GM10847 (cell line): ENCODE results near the gene CAPN9.

Experiments
- POLR2A ChIP-seq: IDR thresholded peaks from 2 replicates; pipeline ENCODE4 v1.6.1; 2011; ENCODE audit not compliant: insufficient read length; ENCODE audit errors: extremely low read depth

The CAPN9 gene

DNA sequence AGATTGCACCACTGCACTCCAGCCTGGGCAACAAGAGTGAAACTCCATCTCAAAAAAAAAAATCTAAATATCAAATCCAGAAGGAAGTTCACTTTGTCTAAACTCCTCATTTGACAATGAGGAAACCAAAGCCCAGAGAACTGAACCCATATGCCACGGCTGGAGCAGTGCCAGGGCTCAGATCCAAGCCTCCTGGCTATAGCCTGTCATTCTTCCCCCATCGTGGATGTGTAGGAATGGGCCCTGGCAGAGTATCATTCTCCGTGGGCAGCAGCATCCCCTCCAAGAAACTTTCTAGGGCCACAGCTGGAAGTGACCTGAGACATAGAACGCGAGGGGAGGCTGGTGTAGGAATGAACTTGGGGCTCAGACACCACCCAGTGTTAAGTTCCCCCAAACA is 47.2 kb downstream of the CAPN9 start:
- no peak for TF ChIP-seq POLR2A

DNA sequence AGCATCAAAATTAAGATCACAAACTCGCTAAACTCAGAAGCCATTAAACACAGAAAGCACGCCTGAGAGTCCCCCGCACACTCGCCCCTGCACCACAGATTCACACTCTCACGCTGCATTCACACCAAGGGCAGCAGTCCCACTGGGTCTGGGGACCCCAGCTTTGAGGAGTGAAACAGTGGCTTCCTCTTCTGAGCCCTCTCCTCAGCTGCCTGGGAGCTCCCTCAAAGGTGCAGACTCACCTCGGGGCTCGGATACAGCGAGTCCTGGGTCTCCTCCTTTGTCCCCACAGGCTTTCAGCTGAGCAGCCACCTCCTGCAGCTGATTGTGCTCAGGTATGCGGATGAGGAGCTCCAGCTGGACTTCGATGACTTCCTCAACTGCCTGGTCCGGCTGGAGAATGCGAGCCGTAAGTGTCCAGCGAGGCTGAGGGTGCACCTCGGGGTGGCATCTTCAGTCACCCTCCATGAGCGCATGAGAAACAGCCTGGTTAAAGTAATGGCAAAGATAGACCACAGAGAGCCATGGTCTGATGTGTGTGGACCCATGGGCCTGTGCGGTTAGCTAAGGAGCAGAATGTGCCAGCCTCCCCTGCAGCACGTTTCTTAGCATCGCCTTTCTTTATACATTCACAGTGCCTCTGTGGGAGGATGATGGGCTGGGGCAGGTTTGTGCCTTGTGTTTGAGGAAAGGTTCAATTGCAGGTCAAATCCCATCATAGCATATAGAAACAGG is 47.9 kb downstream of the CAPN9 start:
- no peak for TF ChIP-seq POLR2A

DNA sequence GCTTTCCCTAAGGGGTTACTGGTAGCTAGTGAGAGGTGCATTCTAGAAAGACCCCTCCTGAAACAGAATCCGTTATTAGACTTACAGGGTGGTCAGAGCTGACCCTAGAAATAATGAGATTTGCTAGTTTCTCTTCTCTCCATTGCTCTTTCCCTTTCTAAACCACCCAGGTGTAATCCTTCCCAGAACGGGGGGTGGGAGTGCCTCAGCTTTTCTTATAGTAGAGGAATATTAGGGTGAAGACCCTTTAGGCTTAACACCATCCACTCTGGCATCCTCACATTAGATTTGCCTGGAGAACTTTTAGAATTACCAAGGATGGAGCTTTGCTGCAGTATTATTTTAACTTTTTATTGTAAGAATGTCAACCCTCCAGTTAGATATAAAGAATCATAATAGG is 49.4 kb downstream of the CAPN9 start:
- TF ChIP-seq POLR2A: no peak

DNA sequence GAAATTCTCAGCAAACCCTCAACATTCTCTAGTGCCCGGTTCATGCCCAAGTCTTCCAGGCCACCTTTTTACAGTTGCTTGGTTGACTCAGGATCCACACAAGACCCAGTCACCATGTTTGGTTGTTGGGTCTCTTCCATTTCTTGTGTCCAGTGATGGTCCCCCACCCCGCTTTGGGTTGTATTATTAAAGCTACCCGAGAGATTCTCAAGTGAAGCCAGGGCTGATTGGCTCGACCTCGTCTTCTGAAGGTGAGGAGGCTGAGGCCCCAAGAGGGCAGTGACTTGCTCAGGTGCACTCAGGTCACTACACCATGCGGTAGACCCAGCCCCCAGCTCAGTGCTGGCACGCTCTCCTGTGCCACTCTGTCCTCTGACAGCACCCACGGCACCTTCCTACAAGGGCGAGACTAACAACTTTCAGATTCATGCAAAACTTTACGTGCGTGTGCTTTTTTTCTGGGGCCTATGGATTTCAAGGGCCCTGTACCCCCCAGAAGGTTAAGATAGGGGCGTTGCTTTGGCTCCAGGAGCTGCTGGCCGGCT is 50.3 kb downstream of the CAPN9 start:
- TF ChIP-seq POLR2A: no peak

DNA sequence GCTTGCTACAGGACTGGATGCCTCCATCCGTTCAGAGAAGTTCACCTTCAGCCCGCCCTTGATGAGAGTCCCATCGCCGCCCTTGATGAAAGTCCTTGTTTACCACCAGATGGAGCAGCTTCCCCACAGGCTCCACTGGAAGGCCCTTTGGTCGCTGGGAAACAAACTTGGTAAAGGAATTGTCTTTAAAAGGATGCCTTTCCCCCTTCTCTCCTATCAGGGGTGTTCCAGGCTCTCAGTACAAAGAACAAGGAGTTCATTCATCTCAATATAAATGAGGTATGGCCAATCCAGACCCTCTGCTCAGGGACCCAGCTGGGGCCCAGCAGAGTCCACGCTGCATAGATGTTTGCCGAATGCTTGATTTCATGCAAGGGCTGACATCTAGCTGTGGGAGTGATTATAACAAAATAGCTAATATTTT is 50.8 kb downstream of the CAPN9 start:
- TF ChIP-seq POLR2A: no peak

DNA sequence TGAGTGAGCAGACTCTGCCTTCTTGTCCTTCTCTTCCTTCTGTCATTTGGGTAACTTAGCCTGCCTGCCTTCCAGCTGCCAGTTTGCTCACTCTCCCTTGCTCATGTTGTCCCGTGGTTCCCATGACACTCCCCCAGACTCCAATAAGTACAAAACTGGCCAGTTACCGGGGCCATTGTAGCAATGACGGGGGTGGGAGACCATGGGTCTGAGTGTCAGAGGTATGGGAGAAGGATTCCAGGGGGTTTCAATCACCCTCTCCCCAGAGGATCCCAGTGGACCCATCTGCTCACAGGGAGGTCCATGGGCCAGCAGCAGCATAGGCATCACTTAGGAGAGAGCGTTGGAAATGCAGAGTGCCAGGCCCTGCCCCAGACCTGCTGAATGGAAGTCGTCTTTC is 51.3 kb downstream of the CAPN9 start:
- no peak for TF ChIP-seq POLR2A

DNA sequence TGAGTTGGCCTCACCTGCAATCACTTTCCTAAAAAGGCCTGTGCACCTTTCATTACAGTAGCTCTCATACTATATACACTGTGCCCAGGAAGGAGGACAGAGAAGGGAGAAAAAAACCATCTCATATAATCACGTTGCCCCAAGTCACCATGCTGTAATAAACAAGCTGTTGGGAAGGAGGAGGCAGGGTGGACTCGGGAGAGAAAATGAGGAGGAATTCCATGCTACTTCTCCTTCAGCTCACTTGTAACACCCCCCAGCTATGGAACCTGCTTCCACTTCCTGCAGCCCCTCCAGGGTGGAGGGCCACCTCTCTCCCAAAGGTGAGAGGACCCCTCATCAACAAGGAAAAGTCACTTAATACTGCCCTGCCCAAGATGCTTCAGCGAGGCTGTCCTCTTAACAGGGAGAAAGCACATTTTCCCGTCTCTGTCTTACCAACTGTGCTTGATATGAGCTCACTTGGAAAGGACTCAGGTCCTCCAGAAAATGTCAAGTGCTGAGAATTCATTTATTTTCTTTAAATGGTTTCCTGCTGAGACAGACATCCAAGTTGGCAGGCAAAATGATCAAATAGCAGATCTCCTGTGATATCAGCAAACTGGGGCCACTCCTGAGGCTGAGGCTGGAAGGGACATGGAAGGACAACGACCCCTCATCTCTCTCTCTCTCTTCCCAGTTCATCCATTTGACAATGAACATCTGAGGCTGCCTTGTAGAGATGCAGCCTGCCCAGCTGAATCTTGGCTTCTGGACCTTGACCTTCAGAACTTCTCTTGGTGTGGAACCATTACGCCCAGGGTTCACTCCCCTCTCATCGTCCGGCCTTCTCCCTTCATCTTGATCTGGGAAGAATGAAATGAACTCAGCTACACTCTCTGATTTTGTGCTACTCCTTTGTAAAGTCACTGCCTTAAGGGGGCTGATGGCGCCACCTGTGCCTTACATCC is 54.0 kb downstream of the CAPN9 start:
- TF ChIP-seq POLR2A: no peak

DNA sequence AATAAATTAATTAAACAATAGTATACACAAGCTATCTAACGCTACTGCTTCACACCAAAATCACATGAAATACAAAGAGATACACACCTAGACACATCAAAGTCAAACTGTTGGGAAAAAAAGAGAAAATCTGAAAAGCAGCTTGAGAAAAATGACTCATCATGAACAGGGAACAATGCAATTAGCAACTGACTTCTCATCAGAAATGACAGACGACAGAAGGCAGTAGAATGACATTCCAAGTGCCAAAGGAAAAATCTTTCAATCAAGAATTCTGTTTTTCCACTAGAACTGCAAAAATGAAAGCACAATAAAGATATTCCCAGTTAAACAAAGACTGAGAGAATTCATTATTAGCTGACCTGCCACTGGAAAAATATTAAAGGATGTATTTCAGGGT is 57.2 kb downstream of the CAPN9 start:
- no peak for TF ChIP-seq POLR2A

DNA sequence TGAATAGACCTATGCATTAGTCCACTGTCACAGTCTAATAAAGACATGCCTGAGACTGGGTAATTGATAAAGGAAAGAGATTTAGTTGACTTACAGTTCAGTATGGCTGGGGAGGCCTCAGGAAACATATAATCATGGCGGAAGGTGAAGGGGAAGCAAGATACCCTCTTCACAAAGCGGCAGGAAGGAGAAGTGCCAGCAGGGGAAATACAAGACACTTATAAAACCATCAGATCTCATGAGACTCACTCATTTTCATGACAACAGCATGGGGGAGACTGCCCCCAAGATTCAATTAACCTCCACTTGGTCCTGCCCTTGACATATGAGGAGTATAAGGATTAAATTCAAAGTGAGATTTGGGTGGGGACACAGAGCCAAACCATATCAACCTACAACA is 59.4 kb downstream of the CAPN9 start:
- TF ChIP-seq POLR2A: no peak

DNA sequence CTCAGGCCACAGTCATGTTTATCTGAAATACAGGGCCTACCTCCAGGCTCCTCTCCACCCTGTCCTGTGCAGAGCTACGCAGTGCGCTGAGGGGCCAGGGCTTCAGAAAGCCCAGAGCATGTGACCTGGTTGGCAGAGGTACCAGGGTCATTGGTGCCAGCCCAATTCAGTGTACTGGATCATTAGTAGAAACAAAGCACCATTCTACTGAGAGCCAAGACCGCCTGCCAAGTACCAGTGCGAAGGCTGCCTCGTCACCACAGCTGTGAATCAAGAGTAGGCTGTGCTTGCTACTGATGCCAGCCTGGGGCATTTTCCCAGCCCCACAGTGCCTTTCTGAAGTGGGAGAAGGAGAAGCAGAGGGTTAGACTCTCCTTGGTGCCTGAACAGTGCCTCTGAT is 59.8 kb downstream of the CAPN9 start:
- TF ChIP-seq POLR2A: no peak

DNA sequence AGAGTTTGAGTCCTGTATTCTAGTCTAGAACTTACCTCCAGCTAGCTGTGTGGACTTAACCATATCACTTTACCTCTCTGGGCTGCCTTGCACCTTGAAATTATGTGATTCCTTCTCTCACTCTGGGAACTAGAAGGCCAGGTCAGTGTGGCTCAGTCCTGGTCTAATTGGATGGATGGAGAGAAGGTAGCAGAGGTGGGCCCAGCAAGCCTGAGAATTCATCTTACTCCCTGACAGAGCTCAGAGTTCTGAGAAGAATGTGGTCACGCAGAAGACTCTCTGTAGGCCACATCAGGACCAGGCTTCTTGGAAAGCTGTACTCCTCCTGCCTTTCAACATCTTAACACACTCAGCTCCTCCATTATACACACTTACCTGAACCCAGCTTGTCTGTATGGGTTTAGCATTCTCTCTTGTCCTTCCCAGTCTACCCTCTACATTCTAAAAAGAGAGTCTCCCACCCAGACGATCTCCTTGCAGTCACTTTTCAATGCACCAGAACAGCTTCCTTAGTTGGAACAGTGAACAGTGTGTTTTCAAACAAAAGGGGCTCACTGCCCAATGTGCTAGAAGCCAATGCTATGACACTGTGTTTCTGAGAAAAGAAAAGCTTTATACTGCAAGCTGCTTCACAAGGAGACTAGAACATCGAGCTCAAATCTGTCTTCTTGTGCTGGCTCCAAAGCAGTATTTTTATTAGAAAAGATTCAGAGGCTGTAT is 60.5 kb downstream of the CAPN9 start:
- TF ChIP-seq POLR2A: no peak

DNA sequence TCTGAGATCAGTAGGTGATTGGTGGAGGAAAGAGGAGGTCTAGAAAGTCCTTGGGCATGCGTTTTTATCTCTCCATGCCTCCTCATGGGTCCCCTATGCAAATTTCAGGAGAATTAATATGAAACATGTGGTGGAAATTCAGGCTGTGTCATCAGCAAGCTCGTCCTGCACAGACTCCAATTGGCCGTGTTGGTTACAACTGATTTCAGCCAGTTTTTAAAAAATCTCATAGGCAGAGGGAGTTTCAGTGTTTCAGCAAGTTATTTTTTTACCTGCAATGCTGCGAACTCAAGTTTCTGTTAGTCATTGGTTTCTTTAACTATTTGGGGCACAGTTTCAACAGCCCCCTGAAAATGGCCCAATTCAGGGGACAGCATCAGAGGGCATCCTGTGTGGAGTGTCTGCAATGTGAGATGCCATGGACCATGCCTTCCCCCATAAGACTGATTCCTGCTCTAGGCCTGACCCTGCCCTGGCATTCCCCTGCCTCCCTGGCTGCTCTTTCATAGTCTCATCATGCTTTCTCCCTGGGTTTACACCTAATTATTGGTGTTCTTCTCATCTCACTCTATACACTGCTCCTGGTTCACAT is 61.2 kb downstream of the CAPN9 start:
- TF ChIP-seq POLR2A: no peak

DNA sequence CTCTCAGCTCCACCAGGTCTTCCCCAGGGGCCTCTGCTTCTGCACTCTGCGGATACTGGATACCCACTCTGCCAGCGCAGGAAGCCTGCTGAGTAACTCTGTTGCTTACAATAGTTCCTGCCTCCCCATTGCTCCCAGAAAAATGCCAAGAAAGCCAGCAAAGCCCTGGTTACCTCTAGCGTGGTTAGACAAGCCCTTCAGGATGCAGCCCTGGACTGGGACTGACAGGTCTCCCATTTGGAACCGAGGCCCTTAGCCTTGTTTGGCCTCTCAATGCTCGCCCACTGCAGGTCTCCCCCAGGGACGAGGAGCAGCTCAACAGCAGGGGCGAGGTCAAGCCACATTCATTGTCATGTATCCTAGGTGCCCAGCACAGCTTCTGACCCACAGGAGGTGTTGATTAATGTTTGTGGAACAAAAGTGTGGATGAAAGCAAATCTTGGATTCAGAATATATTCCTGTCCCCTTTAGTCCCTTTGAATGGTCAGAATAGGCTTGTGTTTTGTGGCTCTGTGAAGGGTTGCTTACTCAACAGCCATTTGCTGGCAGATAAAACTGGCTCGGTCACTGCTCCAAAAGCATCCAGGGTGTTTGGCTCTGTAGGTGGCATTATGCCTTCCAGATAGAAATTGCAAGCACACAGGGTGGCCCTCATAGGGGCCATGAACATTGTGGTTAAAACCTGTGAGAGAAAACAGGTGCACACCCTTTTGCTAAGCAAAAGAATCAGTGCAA is 62.2 kb downstream of the CAPN9 start:
- no peak for TF ChIP-seq POLR2A

DNA sequence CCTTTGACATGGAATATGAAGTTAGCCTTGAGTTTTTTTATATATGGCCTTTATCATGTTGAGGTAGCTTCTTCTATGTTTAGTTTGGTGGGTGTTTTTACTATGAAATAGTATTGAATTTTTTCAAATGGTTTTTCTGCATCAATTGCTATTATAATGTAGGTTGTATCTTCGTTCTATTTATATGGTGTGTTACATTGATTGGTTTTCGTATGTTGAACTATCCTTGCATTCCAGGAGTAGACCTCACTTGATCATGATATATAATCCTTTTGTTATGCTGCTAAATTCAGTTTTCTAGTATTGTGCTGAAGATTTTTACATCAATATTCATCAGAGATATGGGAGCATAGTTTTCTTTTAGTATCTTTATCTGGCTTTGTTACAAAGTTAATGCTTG is 65.4 kb downstream of the CAPN9 start:
- TF ChIP-seq POLR2A: no peak
